Stimulated activated CD8-positive, alpha-beta memory T cell treated with anti-CD3 and anti-CD28 coated beads, Interleukin-15, amount 100 ng/mL, for 1 hour (primary cell): ENCODE data around the gene RNASE8.

Experiments
- DNase-seq: peaks from one replicate; pipeline ENCODE4 v3.0.0-alpha.2; 2020; ENCODE audit warnings: low read depth

The RNASE8 gene

GRCh38 chr14:21072781-21073339 is 15.2 kb downstream of the RNASE8 start:
- DNase-seq, result no peak

DNA sequence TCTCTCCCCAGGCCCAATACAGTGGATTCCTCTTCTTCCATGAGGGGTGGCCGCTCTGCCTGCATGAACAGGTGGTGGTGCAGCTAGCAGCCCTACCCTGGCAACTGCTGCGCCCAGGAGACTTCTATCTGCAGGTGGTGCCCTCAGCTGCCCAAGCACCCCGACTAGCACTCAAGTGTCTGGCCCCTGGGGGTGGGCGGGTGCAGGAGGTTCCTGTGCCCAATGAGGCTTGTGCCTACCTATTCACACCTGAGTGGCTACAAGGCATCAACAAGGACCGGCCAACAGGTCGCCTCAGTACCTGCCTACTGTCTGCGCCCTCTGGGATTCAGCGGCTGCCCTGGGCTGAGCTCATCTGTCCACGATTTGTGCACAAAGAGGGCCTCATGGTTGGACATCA is 16.3 kb downstream of the RNASE8 start:
- no peak for DNase-seq

- no peak for DNase-seq
Observed at GRCh38 chr14:21074398-21075272, 17.0 kb downstream of the RNASE8 start.

- DNase-seq, result no peak
Observed at GRCh38 chr14:21075719-21076437, 18.3 kb downstream of the RNASE8 start.

- DNase-seq, result no peak
Observed at GRCh38 chr14:21077672-21078071, 20.1 kb downstream of the RNASE8 start.

GRCh38 chr14:21078287-21078686 is 20.7 kb downstream of the RNASE8 start:
- no peak for DNase-seq

- no peak for DNase-seq
Observed at GRCh38 chr14:21078726-21079125, 21.1 kb downstream of the RNASE8 start.

DNA sequence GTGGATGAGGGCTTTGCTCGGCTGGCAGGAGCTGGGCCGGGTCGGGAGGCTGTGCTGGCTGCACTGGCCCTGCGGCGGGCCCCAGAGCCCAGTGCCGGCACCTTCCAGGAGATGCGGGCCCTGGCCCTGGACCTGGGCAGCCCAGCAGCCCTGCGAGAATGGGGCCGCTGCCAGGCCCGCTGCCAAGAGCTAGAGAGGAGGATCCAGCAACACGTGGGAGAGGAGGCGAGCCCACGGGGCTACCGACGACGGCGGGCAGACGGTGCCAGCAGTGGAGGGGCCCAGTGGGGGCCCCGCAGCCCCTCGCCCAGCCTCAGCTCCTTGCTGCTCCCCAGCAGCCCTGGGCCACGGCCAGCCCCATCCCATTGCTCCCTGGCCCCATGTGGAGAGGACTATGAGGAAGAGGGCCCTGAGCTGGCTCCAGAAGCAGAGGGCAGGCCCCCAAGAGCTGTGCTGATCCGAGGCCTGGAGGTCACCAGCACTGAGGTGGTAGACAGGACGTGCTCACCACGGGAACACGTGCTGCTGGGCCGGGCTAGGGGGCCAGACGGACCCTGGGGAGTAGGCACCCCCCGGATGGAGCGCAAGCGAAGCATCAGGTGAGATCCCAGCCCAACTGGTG is 24.0 kb downstream of the RNASE8 start:
- no peak for DNase-seq

- no peak for DNase-seq
Observed at GRCh38 chr14:21083565-21084325, 26.1 kb downstream of the RNASE8 start.

DNA sequence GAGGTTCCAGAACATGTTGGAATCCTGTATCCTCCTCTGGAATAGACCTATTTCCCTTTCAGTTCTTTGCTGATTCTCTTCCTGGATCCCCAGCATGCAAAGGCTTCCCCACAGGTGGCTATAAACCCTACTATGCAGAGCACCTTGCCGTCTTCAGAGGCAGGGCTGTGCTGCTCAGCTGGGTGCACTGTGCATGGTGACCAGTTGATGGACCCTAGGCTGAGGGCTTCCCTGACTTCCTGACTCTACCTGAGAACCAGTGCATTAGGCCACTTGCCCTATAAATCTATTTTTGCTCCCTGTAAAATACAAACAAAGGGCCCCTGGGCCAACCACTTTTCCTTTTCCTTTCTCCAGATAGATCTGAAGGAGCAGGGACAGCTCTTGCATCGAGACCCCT is 26.8 kb downstream of the RNASE8 start:
- no peak for DNase-seq

DNA sequence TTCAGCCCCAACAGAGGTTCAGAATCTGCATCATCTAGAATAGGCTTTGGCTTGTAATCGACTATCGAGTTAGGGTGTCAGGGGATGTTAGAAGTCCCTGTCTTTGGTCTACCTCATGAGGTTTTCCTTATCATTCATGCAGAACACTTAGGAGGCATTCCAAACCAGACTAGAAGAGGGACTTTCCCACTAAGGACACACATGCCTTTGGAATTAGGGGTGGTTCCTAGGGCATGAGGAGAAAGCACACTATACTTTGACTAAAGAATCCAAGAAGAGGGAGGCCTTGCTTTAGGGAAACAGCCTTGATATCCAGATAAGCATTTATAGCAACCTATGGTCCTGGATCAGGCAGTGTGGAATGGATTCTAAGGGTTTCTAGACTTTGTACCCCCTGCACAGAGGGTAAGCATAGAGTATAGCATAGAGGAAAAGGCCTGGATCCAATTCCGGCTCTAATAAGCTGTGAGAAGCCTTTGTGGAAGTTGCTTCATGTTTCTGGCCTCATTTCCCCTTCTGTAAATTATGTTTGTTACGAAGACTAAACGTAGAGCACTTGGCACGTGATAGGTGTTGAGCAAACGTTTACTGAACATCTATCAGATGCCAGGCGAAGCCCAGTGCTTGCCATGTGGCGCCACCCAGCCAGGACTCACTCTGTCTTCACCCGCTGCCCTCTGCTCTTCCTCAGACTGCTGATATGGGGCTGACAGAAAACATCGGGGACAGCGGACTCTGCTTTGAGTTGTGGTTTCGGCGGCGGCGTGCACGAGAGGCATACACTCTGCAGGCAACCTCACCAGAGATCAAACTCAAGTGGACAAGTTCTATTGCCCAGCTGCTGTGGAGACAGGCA is 27.6 kb downstream of the RNASE8 start:
- DNase-seq, result no peak

DNA sequence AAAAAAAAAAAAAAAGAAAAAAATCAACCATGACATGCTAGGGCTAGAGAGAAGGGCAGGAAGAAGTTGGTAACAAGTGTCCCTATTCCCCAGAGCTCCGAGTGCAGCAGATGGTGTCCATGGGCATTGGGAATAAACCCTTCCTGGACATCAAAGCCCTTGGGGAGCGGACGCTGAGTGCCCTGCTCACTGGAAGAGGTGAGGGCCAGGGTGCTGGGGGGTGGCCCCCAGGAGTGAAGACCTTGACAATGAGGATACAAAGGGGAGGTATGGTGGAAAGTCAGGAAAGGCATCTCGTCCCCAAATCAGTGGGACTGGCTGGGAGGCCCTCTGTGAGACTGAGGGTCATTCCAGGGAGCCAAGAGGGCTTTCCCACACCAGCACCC is 29.3 kb downstream of the RNASE8 start:
- DNase-seq, result no peak

DNA sequence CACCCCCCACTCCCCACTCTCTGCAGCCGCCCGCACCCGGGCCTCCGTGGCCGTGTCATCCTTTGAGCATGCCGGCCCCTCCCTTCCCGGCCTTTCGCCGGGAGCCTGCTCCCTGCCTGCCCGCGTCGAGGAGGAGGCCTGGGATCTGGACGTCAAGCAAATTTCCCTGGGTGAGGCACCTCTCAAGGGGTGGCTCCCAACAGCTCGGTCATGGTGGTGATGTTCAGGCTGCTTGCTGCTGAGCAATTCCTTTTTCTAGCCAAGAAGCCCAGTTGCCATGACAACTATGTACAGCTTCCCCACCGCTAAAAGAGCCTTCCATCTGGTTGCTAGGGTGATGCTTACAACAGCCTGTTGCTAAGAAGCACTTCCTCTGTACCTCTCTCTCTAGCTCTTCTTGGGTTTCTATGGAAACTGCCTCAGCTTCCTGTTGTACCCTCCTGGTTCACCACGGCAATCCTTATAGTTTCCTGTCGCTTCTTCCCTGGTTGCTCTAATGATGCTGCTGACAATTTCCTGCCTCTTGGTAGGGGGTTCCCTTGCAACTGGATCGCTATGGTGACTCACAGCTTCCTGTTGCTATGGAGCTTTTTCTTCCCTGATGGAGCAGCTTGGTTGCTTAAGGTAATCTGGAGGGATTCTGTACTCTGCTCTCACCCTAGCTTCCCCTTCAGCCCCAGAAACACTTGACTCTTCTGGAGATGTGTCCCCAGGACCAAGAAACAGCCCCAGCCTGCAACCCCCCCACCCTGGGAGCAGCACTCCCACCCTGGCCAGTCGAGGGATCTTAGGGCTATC is 29.9 kb downstream of the RNASE8 start:
- DNase-seq, result no peak

- DNase-seq, result no peak
Observed at GRCh38 chr14:21088687-21089086, 31.1 kb downstream of the RNASE8 start.

- no peak for DNase-seq
Observed at GRCh38 chr14:21089271-21089670, 31.6 kb downstream of the RNASE8 start.

GRCh38 chr14:21089877-21090193 is 32.2 kb downstream of the RNASE8 start:
- DNase-seq, result no peak

- DNase-seq, result no peak
Observed at GRCh38 chr14:21090194-21090939, 32.7 kb downstream of the RNASE8 start.

DNA sequence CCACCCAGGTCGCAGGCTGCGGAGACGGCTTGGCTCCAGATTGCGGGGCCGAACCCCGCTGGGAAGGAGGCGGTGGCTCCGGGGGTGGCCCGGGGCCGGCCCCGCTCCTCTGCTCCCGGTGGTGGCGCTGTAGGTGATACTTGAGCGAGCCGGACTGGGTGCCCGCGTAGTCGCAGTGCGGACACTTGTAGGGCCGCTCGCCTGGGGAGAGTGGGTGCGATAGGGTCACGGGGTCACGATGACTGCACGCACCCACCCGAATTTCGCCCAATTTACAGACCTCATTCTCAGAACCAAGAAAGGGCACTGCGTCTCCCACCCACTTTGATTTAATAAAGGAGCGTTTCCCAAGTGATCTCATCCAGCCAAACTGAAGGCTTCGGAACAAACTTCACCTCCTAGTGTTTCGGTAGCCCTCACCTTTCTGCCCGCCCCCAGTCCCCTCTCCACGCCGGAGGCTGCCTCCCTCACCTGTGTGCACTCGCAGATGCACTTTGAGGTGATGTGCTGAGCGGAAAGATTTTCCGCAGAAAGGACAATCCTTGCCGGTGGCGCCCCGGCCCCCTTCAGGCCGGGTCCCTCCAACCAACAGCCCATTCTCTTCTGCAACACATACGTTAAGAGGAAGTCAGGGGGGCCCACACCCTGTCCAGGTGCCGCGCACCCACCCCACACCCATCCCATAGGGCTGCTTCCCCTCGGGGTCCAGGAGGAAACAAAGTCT is 33.5 kb downstream of the RNASE8 start:
- no peak for DNase-seq

DNA sequence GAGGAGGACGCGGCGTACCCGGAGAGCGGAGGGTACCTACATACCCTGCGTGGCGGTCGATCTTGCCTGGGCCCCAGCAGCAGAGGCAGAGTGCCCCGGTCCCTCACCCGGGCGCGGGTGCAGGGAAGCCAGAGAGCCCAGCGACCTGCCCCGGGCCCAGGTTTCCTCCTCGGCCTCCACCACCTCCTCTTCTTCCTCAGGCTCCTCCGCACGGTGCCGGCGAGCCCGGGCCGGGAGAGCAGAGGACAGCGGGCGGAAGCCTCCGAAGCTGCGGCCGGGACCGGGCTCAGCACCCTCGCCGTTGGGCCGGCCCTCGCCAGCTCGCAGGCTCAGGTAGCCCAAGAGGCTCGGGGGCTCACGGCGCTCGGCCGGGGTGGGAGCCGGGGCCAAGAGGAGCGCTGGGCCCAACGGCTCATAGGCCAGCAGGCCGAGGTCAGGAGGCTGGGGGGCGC is 34.2 kb downstream of the RNASE8 start:
- DNase-seq, result no peak
